ENCODE data around the gene SPTBN4.

Gene SPTBN4

DNA sequence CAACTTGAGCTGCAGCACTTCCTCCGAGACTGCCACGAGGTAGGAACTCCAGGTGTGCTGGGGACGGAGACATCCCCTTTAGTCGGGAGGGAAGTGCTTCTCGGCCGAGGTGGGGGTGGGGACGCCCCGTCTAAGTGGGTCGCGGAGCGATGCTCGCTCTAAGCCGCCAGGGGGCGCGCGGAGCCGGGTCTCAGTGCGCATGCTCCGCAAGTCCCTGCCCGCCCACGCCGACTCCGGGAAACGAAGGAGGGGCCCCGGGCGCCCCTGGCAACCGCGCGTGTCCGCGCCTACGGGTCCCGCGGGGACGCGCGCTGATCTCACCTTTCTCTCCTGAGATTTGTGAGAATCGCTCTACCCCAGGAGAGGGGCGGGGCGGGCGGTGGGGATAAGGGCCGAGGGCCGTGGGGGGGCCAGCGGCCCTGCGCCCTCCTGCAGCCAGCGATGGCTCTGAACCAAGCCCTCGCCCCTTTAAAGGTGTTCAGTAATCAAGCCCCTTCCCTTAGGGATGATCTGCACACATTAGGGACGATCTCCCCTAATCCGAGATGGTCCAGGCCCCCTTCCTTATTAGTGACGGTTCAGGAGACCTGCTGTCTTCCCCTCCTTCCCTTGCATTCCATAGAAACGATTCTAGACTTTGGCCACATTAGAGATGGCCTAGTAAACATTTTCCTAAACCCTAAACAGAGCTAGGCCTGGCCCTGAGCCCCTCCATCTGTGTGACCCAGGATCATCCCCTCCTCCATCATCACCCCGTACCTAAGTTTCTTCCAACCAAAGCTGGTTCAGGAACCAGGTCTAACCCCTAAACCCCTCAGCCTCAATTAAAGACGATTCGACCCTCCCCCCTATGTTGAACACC is 62.5 kb downstream of the SPTBN4 start:
- peak overlapping the region; percentile 48 for H4K8ac ChIP-seq (ENCODE audit: low read length)
- H3K18ac ChIP-seq (ENCODE audit: low read depth in 1 of 2, low read length in 2 of 2) = no peak overlapping the region
- H3K4me3 ChIP-seq (ENCODE audit: insufficient read depth in 1 of 2, low read depth in 1 of 2, low read length in 2 of 2) = peak overlapping the region; percentile 46 to 73
- peak overlapping the region; percentile 62 for H3K9ac ChIP-seq (ENCODE audit: low read length)
- H2BK12ac ChIP-seq (ENCODE audit: low read length in 2 of 2) = peak overlapping the region in 1 of 2 experiments; percentile 45
- no peaks in the 10 kb centered on the region for H3K79me1 ChIP-seq (replicated peaks; ENCODE audit: low read length, poor library complexity, severe bottlenecking)
- peak overlapping the region; percentile 48 for H2AFZ ChIP-seq (ENCODE audit: low read depth, low read length)
- peak overlapping the region in 1 of 2 experiments; percentile 58 for H3K14ac ChIP-seq (ENCODE audit: low read length in 2 of 2)
- H2BK15ac ChIP-seq (ENCODE audit: low read depth, poor library complexity, severe bottlenecking) = no peak overlapping the region
- no peak overlapping the region for H4K91ac ChIP-seq (ENCODE audit: low read length)
- no peak overlapping the region for H2BK5ac ChIP-seq (ENCODE audit: low read depth, low read length, poor library complexity, severe bottlenecking)
- no peak overlapping the region for H2BK120ac ChIP-seq (ENCODE audit: low read depth, low read length)
- H3K36me3 ChIP-seq (ENCODE audit: control insufficient read depth in 1 of 2, insufficient read depth in 2 of 2, low read depth in 1 of 2, low read length in 2 of 2) = no peaks in the 10 kb centered on the region
- WGBS = 6% methylated on average over 41 of the region's 54 CpGs
- H3K27me3 ChIP-seq (ENCODE audit: control insufficient read depth in 1 of 2, insufficient read depth in 1 of 2, low read length in 2 of 2) = peaks cover 59 to 62% of the 10 kb centered on the region in 2 experiments
- no peak overlapping the region for H3K23ac ChIP-seq (ENCODE audit: low read length in 2 of 2)
- H3K27ac ChIP-seq (ENCODE audit: low read length, poor library complexity, severe bottlenecking) = no peak overlapping the region
- H2AK5ac ChIP-seq (ENCODE audit: low read length, severe bottlenecking) = no peak overlapping the region
- peak overlapping the region; percentile 86 for H3K4me2 ChIP-seq (ENCODE audit: low read length, poor library complexity, severe bottlenecking)
- no peaks in the 10 kb centered on the region for H3K9me3 ChIP-seq (ENCODE audit: control insufficient read depth, low read length)
- peak overlapping the region in 1 of 2 experiments; percentile 67 for H3K4ac ChIP-seq (ENCODE audit: low read depth in 1 of 2, low read length in 2 of 2)
- DNase-seq = peak; percentile 66
- peaks cover 15% of the 10 kb centered on the region for H3K4me1 ChIP-seq (ENCODE audit: control insufficient read depth, insufficient read depth, low read depth, low read length)

- Histone ChIP-seq H3K27ac (ENCODE audit: low read length, poor library complexity, severe bottlenecking) (no peak overlapping the region), H3K27me3 (ENCODE audit: control insufficient read depth in 1 of 2, insufficient read depth in 1 of 2, low read length in 2 of 2) (peaks cover 56 to 62% of the 10 kb centered on the region in 2 experiments), H4K91ac (ENCODE audit: low read length) (no peak overlapping the region), H3K36me3 (ENCODE audit: control insufficient read depth in 1 of 2, insufficient read depth in 2 of 2, low read depth in 1 of 2, low read length in 2 of 2) (no peaks in the 10 kb centered on the region), H2AFZ (ENCODE audit: low read depth, low read length) (no peak overlapping the region), H3K9ac (ENCODE audit: low read length) (no peak overlapping the region), H3K4me2 (ENCODE audit: low read length, poor library complexity, severe bottlenecking) (peak overlapping the region; percentile 40), H4K8ac (ENCODE audit: low read length) (no peak overlapping the region), H3K9me3 (ENCODE audit: control insufficient read depth, low read length) (no peaks in the 10 kb centered on the region), H2AK5ac (ENCODE audit: low read length, severe bottlenecking) (no peak overlapping the region), H3K14ac (ENCODE audit: low read length in 2 of 2) (no peak overlapping the region), H2BK15ac (ENCODE audit: low read depth, poor library complexity, severe bottlenecking) (no peak overlapping the region), H3K18ac (ENCODE audit: low read depth in 1 of 2, low read length in 2 of 2) (peak overlapping the region in 1 of 2 experiments; percentile 8), H3K79me1 (replicated peaks; ENCODE audit: low read length, poor library complexity, severe bottlenecking) (no peaks in the 10 kb centered on the region), H3K4me3 (ENCODE audit: insufficient read depth in 1 of 2, low read depth in 1 of 2, low read length in 2 of 2) (peak overlapping the region in 1 of 2 experiments; percentile 27), H3K4ac (ENCODE audit: low read depth in 1 of 2, low read length in 2 of 2) (no peak overlapping the region), H3K23ac (ENCODE audit: low read length in 2 of 2) (no peak overlapping the region), H2BK5ac (ENCODE audit: low read depth, low read length, poor library complexity, severe bottlenecking) (no peak overlapping the region), H2BK120ac (ENCODE audit: low read depth, low read length) (no peak overlapping the region), H3K4me1 (ENCODE audit: control insufficient read depth, insufficient read depth, low read depth, low read length) (peaks cover 15% of the 10 kb centered on the region), H2BK12ac (ENCODE audit: low read length in 2 of 2) (no peak overlapping the region)
- no peak for DNase-seq
- WGBS = 3% methylated on average over 41 of the region's 75 CpGs
These were observed 63.5 kb downstream of the SPTBN4 start for GRCh38 chr19:40530091-40530901.

DNA sequence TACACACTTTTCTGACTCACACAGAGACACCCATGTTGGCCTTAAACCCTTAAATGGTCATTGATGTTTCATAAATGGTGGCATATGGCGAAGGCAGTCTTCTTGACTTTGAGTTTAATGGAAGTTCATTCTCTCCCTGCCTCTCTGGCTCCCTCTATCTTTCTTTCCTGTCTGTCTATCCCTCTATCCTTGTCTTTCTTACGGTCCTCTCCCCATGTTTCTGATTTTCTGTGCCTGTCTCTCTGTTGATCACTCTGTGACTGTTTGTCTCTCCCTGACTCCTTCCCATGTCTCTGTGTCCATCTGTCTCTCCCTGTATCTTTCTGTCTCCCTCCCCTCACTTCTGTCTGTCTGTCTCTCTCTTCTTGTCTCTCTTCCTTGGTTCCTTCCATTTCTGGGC is 66.7 kb downstream of the SPTBN4 start:
- H3K4me2 ChIP-seq (ENCODE audit: low read length, poor library complexity, severe bottlenecking) = no peak overlapping the region
- H2BK15ac ChIP-seq (ENCODE audit: low read depth, poor library complexity, severe bottlenecking) = no peak overlapping the region
- no peak overlapping the region for H2AFZ ChIP-seq (ENCODE audit: low read depth, low read length)
- no peaks in the 10 kb centered on the region for H3K79me1 ChIP-seq (replicated peaks; ENCODE audit: low read length, poor library complexity, severe bottlenecking)
- peaks cover 49 to 54% of the 10 kb centered on the region in 2 experiments for H3K27me3 ChIP-seq (ENCODE audit: control insufficient read depth in 1 of 2, insufficient read depth in 1 of 2, low read length in 2 of 2)
- no peak overlapping the region for H3K4ac ChIP-seq (ENCODE audit: low read depth in 1 of 2, low read length in 2 of 2)
- H3K18ac ChIP-seq (ENCODE audit: low read depth in 1 of 2, low read length in 2 of 2) = no peak overlapping the region
- H3K9me3 ChIP-seq (ENCODE audit: control insufficient read depth, low read length) = no peaks in the 10 kb centered on the region
- WGBS = 87% methylated on average over 2 of the region's 2 CpGs
- H3K9ac ChIP-seq (ENCODE audit: low read length) = no peak overlapping the region
- no peak overlapping the region for H4K8ac ChIP-seq (ENCODE audit: low read length)
- H3K4me3 ChIP-seq (ENCODE audit: insufficient read depth in 1 of 2, low read depth in 1 of 2, low read length in 2 of 2) = no peak overlapping the region
- no peak overlapping the region for H3K23ac ChIP-seq (ENCODE audit: low read length in 2 of 2)
- no peak overlapping the region for H2BK12ac ChIP-seq (ENCODE audit: low read length in 2 of 2)
- no peaks in the 10 kb centered on the region for H3K36me3 ChIP-seq (ENCODE audit: control insufficient read depth in 1 of 2, insufficient read depth in 2 of 2, low read depth in 1 of 2, low read length in 2 of 2)
- H2AK5ac ChIP-seq (ENCODE audit: low read length, severe bottlenecking) = no peak overlapping the region
- no peak overlapping the region for H4K91ac ChIP-seq (ENCODE audit: low read length)
- H3K14ac ChIP-seq (ENCODE audit: low read length in 2 of 2) = no peak overlapping the region
- no peak overlapping the region for H2BK5ac ChIP-seq (ENCODE audit: low read depth, low read length, poor library complexity, severe bottlenecking)
- DNase-seq = no peak
- no peak overlapping the region for H2BK120ac ChIP-seq (ENCODE audit: low read depth, low read length)
- no peak overlapping the region for H3K27ac ChIP-seq (ENCODE audit: low read length, poor library complexity, severe bottlenecking)
- H3K4me1 ChIP-seq (ENCODE audit: control insufficient read depth, insufficient read depth, low read depth, low read length) = peaks cover 13% of the 10 kb centered on the region

DNA sequence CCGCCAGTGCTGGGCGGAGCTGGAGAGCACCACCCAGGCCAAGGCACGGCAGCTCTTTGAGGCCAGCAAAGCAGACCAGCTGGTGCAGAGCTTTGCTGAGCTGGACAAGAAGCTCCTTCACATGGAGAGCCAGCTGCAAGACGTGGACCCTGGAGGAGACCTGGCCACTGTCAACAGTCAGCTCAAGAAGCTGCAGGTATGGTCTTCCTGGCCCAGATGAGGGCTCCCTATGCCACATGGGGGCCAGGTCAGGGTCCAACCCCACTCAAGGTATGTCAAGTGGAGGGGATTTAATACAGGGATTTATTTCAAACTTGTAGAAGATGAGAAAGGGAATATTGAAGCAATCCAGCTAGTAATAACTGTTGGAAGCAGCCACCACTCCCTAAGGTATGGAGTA is 67.3 kb downstream of the SPTBN4 start:
- WGBS = 70% methylated on average over 4 of the region's 4 CpGs
- Histone ChIP-seq H4K8ac (ENCODE audit: low read length) (no peak overlapping the region), H3K9ac (ENCODE audit: low read length) (no peak overlapping the region), H3K23ac (ENCODE audit: low read length in 2 of 2) (no peak overlapping the region), H3K4ac (ENCODE audit: low read depth in 1 of 2, low read length in 2 of 2) (no peak overlapping the region), H3K27ac (ENCODE audit: low read length, poor library complexity, severe bottlenecking) (no peak overlapping the region), H3K79me1 (replicated peaks; ENCODE audit: low read length, poor library complexity, severe bottlenecking) (no peaks in the 10 kb centered on the region), H2BK5ac (ENCODE audit: low read depth, low read length, poor library complexity, severe bottlenecking) (no peak overlapping the region), H2AFZ (ENCODE audit: low read depth, low read length) (no peak overlapping the region), H2BK120ac (ENCODE audit: low read depth, low read length) (no peak overlapping the region), H2BK15ac (ENCODE audit: low read depth, poor library complexity, severe bottlenecking) (no peak overlapping the region), H3K4me1 (ENCODE audit: control insufficient read depth, insufficient read depth, low read depth, low read length) (peaks cover 10% of the 10 kb centered on the region), H3K27me3 (ENCODE audit: control insufficient read depth in 1 of 2, insufficient read depth in 1 of 2, low read length in 2 of 2) (peaks cover 49 to 54% of the 10 kb centered on the region in 2 experiments), H3K14ac (ENCODE audit: low read length in 2 of 2) (no peak overlapping the region), H2AK5ac (ENCODE audit: low read length, severe bottlenecking) (no peak overlapping the region), H3K4me2 (ENCODE audit: low read length, poor library complexity, severe bottlenecking) (no peak overlapping the region), H2BK12ac (ENCODE audit: low read length in 2 of 2) (no peak overlapping the region), H3K9me3 (ENCODE audit: control insufficient read depth, low read length) (no peaks in the 10 kb centered on the region), H3K18ac (ENCODE audit: low read depth in 1 of 2, low read length in 2 of 2) (no peak overlapping the region), H3K4me3 (ENCODE audit: insufficient read depth in 1 of 2, low read depth in 1 of 2, low read length in 2 of 2) (no peak overlapping the region), H3K36me3 (ENCODE audit: control insufficient read depth in 1 of 2, insufficient read depth in 2 of 2, low read depth in 1 of 2, low read length in 2 of 2) (no peaks in the 10 kb centered on the region), H4K91ac (ENCODE audit: low read length) (no peak overlapping the region)
- no peak for DNase-seq
